NCI-H82 (cell line): ENCODE measurements around the gene ODF2.

Experiments
- DNase-seq: peaks from one replicate; lab custom pipeline; 2025; lab: John Stamatoyannopoulos, UW

ODF2 gene

DNA sequence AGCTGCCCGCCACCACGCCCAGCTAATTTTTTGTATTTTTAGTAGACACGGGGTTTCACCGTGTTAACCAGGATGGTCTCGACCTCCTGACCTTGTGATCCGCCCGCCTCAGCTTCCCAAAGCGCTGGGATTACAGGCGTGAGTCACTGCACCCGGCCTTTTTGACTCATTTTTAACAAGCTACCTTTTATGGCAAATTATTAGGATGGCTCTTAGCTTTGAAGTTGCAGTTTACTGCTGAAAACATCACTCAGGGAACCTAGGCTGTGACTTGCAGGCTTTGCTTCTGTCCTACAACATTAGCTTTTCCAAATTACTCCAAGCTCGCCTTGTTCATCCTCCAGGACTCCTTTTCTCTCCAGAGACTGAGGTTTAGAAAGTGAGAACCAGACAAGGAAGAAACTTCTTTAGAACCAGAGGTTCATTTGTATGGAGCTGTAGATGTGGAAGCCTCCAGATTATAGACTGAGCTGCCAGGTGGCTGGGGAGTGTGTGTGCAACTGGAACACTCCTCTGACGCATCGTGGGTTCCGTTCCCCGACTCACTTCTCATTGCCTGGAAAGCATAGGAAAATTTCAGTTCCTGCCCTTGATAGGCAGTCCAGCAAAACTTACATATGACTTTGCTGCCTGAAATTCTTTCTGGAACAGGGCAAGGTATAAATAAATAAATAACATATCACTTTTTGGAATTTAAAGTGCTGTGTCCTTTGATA lies 72.8 kb downstream of the ODF2 start:
- DNase-seq = no peak

DNA sequence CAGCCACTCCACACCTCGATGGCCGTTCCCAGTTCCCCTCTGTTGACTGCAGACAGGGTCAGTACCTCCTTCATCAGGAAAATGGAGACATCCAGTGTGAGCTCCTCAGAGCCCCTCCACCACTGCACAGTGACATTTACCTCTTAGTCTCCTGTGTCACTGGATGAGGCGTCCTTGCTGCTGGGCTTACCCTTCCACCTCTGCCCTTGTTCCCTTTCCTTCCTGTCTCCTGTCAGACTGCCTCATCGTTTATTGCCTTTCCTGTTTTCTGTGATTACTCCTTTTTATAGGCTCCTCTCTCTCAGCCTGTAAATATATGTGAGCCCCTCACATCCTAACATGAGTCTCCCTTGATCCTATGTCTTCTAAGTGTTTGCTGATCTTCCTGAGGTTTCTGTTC lies 73.4 kb downstream of the ODF2 start:
- DNase-seq = no peak

DNA sequence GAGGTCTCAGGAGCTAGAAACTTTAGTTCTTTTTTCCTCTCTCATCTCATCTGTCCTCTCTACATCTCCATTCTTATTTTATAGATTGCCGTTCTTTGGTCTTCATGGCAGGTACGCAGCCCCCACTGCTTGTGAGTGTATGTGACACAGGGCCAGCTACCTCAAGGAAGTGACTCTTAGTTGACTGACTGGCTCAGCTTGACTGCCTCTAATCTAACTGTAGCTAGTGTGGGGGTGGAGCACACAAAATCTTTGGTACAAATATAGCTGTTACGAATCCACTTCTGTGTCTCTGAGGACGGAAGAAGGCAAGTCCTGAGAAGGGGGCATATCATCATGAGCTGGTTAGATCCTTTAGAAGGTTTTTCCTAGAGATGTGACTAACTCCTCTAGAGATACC lies 76.8 kb downstream of the ODF2 start:
- no peak for DNase-seq

DNA sequence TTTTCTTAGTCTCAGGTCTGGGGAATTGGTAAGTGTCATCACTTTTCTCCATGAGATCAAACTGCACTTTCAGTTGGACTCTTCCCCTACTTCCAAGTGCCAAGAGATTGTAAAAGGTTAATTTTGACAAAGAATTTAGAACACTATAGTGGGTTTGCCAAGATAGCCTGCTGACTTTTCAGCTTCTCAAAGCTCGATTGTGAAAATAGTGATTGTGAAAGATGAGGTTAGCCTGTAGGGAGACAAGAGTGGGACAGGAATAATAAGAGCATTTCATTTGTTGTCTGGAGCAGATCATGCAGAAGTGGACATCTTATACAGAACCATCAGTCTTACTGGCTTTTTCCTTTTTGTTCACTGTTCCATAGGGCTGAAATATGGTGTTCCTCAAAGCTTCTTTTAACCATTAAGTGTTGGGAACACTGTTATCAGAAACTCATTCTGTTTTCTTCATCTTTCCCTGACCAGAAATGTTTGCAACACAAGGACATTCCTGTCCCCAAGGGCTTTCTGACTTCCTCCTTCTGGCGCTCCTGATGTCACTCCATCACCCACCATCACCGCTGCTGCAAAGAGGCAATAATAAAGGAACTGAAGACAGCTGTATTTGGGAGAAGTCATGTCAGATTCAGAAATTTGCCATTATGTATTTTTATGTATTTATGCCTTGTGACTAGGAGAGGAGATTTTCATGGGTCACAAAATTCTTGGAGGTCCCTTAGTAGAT lies 85.0 kb downstream of the ODF2 start:
- no peak for DNase-seq

DNA sequence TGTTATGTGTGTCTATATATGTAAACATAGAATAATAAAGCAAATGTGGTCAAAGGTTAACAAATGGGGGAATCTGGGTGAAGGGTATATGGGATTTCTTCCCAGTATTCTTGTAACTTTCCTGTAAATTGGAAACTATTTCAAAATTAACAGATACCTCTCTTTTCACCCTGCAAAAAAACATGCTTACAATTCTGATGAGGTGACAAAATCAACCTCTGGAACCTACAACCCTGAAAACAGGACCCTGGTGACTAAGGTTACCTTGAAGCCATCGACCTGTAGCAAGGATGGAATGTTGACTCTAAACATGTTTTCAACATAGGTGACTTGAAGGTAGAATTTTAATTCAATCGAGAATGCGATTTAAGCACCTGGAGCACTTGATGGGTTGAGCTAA lies 90.7 kb downstream of the ODF2 start:
- DNase-seq = no peak

DNA sequence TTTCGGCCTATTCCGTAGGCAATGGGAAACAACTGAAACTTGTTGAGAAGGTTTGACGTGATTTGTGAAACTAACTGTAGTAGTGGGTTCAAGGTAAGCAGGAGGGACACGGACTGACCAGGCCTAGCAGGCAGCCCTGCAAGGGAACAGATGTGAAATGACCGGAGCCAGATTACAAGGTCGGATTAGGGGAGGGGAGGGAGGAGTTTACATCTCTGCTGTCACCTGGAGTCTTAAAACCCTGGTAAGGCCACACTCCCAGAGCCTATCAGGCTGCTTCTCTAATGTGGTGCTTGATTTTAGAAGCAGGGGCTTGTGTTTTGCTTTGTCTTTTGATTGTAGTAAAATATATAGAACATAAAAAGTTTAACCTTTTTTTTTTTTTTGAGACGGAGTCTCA lies 93.1 kb downstream of the ODF2 start:
- DNase-seq = peak; percentile 92

DNA sequence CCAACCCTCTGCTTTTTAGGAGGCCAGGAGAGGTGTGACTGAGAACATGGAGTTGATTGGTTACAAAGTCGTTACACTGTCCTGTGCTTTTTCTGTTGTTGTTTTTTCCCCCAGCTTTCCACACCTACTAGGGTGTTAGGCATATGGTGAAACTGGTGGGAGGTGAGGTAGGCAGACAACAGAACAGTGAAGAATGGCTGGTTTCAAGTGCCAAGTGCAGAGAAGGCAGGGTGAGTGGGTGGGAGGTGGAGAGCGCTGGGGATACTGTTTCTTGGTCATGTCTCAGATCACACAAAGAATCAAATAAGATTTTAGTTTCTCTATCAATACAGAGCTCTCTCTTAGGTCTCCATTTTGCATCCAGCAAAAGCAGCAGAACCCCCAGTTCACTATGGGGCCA lies 94.4 kb downstream of the ODF2 start:
- no peak for DNase-seq
